Type B pancreatic cell (in vitro differentiated cells): ENCODE measurements around the gene UNKL. TPM values are rescaled to one million over a fixed set of nuclear protein-coding genes. Genes with fewer than 3 reads are reported as not detected.

Source experiments
- DNase-seq: peaks from one replicate; pipeline ENCODE4 v3.0.0; 2021; ENCODE audit warnings: mixed read lengths; ENCODE audit not compliant: unreplicated experiment; ENCODE audit errors: extremely low spot score
- H3K27ac Mint-ChIP-seq: 2 replicates; pipeline ENCODE4 v1.8.0; 2021; ENCODE audit warnings: mild to moderate bottlenecking, mixed read lengths
- H3K27me3 Mint-ChIP-seq: 2 replicates; pipeline ENCODE4 v1.8.0; 2021; ENCODE audit warnings: mixed read lengths
- H3K36me3 Mint-ChIP-seq: 2 replicates; pipeline ENCODE4 v1.8.0; 2021; ENCODE audit warnings: mixed read lengths
- H3K4me1 Mint-ChIP-seq: one replicate; pipeline ENCODE4 v1.8.0; 2021; ENCODE audit warnings: mixed read lengths; ENCODE audit not compliant: unreplicated experiment
- H3K4me3 Mint-ChIP-seq: 2 replicates; pipeline ENCODE4 v1.8.0; 2021; ENCODE audit warnings: mild to moderate bottlenecking, mixed read lengths
- H3K9me3 Mint-ChIP-seq: 2 replicates; pipeline ENCODE4 v1.8.0; 2021; ENCODE audit warnings: mixed read lengths
- CTCF ChIP-seq: fragments of 200-600 bp; sonication (generic); conservative IDR thresholded peaks from 2 replicates; pipeline ENCODE4 v1.5.0; 2021; ENCODE audit warnings: antibody characterized with exemption, mild to moderate bottlenecking
- total RNA-seq: library from RNA; stranded (reverse); gene quantifications from 2 replicates; pipeline ENCODE4 v1.2.1, GENCODE V29; 2021; ENCODE audit warnings: low replicate concordance

UNKL gene
- total RNA-seq, 1 donor from 2014 or later: 26.1 TPM

GRCh38 chr16:1374418-1375297, 39.8 kb downstream of the UNKL start:
- Mint-ChIP-seq H3K9me3 (no peaks in the 10 kb centered on the region), H3K27ac (no peak overlapping the region)
- no peak for TF ChIP-seq CTCF

DNA sequence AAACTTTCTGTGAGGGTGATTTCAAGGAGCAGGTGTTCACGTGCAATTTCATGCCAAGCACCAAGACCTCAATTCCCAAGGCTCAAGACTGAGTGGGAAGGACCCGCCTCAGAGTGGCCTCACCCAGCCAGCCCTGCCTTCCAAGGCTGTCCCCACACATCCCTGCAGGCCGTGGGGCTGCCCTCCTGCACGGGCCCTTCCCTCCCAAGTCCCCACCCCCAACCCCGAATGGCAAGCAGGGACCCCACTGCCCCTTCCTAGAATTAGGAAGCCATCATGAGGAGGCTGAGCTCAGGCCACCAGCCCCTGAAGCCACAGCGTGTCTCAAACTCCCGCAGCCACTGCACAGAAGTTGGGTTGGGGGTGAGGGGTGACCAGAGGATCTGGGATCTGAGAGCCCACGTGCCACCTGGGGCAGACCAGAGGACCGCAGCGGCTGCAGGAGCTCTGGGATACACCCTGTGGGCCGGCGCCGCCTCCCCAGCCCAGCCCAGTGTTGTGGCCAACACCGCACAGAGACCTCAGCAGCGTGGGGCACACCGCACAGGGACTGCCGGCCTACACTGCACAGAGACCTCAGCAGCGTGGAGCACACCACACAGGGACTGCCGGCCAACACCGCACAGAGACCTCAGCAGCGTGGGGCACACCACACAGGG, 42.1 kb downstream of the UNKL start:
- TF ChIP-seq CTCF: no peak
- no peaks in the 10 kb centered on the region for H3K9me3 Mint-ChIP-seq
- no peak overlapping the region for H3K4me3 Mint-ChIP-seq
- H3K27me3 Mint-ChIP-seq: no peaks in the 10 kb centered on the region
- no peaks in the 10 kb centered on the region for H3K4me1 Mint-ChIP-seq
- H3K36me3 Mint-ChIP-seq: no peaks in the 10 kb centered on the region
- DNase-seq: no peak
- no peak overlapping the region for H3K27ac Mint-ChIP-seq

More at GRCh38 chr16:1374418-1375297, 39.8 kb downstream of the UNKL start:
- peaks cover 4% of the 10 kb centered on the region for H3K4me1 Mint-ChIP-seq
- H3K4me3 Mint-ChIP-seq: no peak overlapping the region
- no peaks in the 10 kb centered on the region for H3K36me3 Mint-ChIP-seq
- peaks cover 4% of the 10 kb centered on the region for H3K27me3 Mint-ChIP-seq
- DNase-seq: no peak

- no peak for TF ChIP-seq CTCF
- H3K4me1 Mint-ChIP-seq: no peaks in the 10 kb centered on the region
- H3K36me3 Mint-ChIP-seq: no peaks in the 10 kb centered on the region
- no peak for DNase-seq
- no peak overlapping the region for H3K4me3 Mint-ChIP-seq
- no peak overlapping the region for H3K27ac Mint-ChIP-seq
- H3K9me3 Mint-ChIP-seq: no peaks in the 10 kb centered on the region
- H3K27me3 Mint-ChIP-seq: no peaks in the 10 kb centered on the region
Observed at GRCh38 chr16:1371054-1371978, 43.2 kb downstream of the UNKL start.

DNA sequence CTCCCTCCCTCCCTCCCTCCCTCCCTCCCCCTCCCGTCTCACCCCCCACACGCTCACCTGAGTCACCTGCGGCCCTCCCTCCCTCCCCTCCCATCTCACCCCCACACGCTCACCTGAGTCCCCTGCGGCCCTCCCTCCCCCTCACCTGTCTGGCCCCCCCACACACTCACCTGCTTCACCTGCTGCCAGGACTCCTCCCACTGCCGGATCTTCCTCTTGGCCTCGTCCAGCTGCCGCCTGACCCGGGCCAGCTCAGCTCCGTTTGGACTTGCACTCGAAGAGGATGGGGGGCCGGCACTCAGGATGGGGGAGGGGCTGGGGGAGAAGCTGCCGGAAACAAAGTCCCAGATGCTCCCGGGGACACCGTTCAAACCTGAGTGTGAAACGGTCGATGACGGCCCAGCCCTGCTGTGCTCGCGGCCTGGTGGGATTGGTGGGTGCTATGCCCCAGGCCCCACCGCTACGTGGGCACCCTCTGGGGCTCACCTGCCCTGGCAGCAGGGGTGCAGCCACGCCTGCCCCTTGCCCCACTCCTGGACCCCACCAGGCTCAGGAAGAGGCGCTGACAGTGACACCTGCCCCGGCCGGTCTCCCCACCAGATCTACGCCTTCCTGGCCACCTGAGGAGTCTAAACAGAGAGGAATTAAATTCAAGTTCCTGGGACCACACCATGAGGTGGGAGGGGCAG, 46.9 kb downstream of the UNKL start:
- H3K9me3 Mint-ChIP-seq: no peaks in the 10 kb centered on the region
- no peak for DNase-seq
- no peak overlapping the region for H3K4me3 Mint-ChIP-seq
- no peak for TF ChIP-seq CTCF
- H3K36me3 Mint-ChIP-seq: peaks cover 3% of the 10 kb centered on the region
- no peak overlapping the region for H3K27ac Mint-ChIP-seq
- no peaks in the 10 kb centered on the region for H3K4me1 Mint-ChIP-seq
- no peaks in the 10 kb centered on the region for H3K27me3 Mint-ChIP-seq
